GM19240 (cell line): ENCODE results near the gene THOC1.
"Not testable (repeated sequence)": the region's sequence is repeated elsewhere in the genome, so short reads cannot be mapped to it uniquely, and the experiment has no call there.

ENCODE experiments used
- DNase-seq: peaks from one replicate; pipeline ENCODE4 v3.0.0; 2011; ENCODE audit warnings: low spot score; ENCODE audit not compliant: insufficient read length

Gene THOC1, protein sequence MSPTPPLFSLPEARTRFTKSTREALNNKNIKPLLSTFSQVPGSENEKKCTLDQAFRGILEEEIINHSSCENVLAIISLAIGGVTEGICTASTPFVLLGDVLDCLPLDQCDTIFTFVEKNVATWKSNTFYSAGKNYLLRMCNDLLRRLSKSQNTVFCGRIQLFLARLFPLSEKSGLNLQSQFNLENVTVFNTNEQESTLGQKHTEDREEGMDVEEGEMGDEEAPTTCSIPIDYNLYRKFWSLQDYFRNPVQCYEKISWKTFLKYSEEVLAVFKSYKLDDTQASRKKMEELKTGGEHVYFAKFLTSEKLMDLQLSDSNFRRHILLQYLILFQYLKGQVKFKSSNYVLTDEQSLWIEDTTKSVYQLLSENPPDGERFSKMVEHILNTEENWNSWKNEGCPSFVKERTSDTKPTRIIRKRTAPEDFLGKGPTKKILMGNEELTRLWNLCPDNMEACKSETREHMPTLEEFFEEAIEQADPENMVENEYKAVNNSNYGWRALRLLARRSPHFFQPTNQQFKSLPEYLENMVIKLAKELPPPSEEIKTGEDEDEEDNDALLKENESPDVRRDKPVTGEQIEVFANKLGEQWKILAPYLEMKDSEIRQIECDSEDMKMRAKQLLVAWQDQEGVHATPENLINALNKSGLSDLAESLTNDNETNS

DNA sequence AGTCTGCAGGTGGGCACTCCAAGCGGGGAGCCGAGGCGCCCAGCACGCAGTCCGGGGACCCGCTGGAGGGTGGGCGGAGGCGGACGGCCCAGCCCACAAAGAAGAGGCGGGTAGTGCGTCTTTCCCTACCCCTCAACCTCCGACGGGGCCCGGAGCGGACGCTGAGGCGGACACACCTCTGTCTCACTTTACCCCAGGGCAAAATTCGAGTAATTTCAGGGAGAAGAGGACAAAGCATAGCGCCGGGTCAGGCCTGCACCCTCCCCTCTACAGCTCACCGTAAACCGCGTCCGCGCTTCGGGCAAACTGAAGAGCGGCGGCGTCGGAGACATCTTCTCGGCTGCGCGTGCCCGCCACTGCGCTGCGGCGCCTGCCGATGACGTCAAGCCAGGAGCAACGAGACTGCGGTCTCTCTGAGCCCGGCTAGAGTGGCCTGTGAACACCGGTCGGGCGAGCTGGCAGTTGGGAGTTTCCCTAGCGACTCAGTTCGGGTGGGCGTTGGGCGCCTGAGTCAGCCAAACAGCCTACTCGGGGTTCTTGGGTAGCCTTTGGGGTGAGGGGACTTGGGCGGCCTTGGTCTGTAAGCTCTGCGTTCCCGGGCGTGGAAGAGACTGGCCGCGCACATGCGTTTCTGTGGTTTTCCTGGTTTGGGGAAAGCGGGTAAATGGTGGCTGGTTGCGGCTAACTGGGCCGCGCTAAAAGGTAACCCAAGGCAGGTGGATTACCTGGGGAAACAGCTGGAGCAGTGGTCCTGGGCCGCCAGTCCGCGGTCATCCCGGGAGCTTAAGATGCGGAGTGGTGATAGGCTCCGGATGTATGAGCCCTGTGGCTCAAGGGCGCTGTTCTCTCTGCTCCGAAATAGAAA is at the start of gene THOC1:
Gene THOC1 (minus strand): TSS at position 360 of the 865 bp plus-strand sequence. CDS start 28 bp downstream, at position 332.
- DNase-seq, result peak; percentile 77

DNA sequence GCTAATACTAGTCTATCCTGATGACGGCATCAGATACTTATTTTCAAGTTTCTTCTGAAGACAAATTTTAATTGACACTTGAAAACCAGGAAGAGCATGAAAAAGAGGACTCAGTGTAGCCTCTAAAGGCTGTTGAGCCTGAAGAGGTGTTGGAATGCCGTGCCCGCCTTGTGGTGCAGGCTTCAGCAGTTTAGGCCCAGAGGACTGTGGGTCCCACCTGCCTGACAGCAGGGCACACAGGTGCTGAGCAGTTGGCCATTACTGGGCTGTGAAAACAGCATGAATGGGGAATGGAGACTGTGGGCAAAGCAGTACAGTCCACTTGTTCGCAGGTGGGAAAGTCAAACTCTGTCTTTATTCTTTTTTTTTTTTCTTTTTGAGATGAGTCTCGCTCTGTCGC is 49.8 kb upstream of the THOC1 start:
- no peak for DNase-seq

DNA sequence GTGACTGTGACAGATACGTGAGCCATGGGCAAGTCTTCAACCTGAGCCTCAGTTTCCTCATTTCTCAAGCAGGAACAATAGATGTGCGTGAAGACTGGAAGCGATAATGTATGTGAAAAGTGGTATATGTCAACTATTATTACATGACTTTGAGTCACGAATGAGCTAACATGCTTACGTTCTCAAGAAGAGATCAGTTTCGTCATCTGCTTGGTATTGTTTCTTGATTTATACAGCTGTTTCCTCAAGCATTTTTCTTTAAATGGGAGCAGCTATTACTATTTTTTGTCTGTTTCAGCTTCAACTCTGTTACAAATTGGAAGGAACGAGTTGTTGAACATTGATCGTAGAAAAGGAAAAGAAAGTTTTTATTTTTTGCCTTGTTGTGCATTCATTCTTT is 48.5 kb upstream of the THOC1 start:
- DNase-seq, result no peak

GRCh38 chr18:313931-314330 is 46.1 kb upstream of the THOC1 start:
- no peak for DNase-seq

DNA sequence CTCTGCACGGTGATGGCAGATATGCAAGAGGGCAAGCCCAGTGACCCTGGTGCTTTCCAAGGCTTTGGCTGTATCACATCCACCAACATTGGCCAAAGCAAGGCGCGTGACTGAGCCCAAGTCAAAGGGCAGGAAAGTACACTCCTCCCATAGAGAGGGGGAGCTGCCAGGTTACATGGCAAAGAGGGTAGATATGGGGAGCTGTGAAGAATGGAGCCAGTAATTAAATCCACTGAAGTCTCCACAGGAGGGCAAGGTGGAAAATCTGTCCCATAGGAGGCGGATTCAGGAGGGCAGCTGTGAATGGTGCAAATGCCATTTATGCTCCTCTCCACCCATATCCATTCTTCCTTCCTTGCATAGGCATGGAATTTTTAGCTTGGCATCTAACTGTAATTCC is 44.6 kb upstream of the THOC1 start:
- DNase-seq, result no peak

DNA sequence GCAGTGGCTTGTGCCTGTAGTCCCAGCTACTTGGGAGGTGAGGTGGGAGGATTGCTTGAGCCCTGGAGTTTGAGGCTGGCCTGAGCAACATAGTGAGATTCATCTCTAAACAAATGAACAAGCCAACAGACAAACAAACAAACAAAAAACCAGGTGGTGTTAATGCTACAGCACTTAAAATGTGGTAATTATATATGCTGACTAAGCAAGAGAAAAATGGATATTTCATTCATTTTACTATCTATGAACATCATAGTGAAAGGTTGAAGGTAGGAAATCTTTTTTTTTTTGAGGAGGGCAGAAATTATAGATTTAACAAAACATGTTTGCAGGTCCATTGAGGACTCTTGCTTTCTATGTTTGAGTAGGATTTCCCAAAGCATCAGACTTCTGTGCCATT is 42.2 kb upstream of the THOC1 start:
- DNase-seq, result no peak

DNA sequence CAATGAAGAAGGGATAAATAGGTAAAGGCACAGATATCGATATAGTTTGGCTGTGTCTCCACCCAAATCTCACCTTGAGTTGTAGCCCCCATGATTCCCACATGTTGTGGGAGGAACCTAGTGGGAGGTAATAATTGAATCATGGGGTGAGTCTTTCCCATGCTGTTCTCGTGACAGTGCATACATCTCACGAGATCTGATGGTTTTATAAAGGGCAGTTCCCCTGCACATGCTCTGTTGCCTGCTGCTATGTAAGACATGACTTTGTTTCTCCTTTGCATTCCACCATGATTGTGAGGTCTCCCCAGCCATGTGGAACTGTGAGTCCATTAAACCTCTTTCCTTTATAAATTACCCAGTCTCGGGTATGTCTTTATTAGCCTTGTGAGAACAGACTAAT is 40.2 kb upstream of the THOC1 start:
- DNase-seq, result not testable (repeated sequence)

- no peak for DNase-seq
Measured at GRCh38 chr18:306608-307255, 38.9 kb upstream of the THOC1 start.

GRCh38 chr18:305003-305501 is 37.2 kb upstream of the THOC1 start:
- DNase-seq, result no peak

DNA sequence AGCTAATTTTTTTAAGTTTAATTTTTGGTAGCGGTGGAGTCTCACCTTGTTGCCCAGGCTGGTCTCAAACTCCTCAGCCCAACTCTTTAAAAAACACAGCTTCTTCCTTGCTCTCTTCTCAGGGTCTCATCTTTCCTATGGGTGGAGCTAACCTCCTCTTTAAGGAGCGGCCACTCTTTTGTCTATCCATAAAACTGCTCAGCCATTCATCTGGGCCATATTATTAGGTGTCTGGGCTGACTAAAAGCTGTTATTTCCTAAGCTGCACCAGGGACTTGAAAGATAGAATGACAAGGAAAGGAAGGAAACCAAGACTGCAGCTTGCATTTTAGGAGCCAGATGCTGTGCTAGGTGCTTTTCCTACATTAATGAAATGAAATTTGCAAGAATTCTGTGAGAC is 35.8 kb upstream of the THOC1 start:
- DNase-seq, result no peak

- no peak for DNase-seq
Measured at GRCh38 chr18:303011-303410, 35.2 kb upstream of the THOC1 start.

- no peak for DNase-seq
Measured at GRCh38 chr18:302097-302496, 34.2 kb upstream of the THOC1 start.

- DNase-seq, result no peak
Measured at GRCh38 chr18:297936-298335, 30.1 kb upstream of the THOC1 start.

- no peak for DNase-seq
Measured at GRCh38 chr18:295756-296490, 28.1 kb upstream of the THOC1 start.

- no peak for DNase-seq
Measured at GRCh38 chr18:294566-294965, 26.7 kb upstream of the THOC1 start.

DNA sequence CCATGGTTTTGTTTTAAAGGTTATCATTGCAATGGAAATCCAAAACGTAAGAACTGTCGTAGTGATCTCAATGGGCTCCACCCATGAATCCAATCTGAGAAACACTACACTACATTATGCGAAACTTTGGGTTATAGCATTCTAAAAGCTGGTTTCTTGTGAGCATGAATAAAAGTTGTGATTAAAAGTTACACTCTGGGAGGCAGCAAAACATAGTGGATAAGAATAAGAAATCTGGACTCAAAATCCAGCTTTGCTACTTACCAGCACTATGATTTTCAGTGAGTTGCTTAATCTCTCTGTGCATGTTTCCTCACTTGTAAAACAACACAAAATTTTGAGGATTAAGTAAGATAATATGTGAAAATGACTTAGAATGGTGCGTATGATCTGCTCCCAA is 25.7 kb upstream of the THOC1 start:
- no peak for DNase-seq

GRCh38 chr18:292271-292670 is 24.4 kb upstream of the THOC1 start:
- DNase-seq, result no peak

GRCh38 chr18:289970-290369 is 22.1 kb upstream of the THOC1 start:
- DNase-seq, result not testable (repeated sequence)

- DNase-seq, result no peak
Measured at GRCh38 chr18:289026-289425, 21.2 kb upstream of the THOC1 start.

GRCh38 chr18:286515-287310 is 18.9 kb upstream of the THOC1 start:
- no peak for DNase-seq
